Mesenteric fat pad (tissue), 1 donor: ENCODE data around the gene TNFRSF8. TPM values are rescaled to one million over a fixed set of nuclear protein-coding genes. Genes with fewer than 3 reads are reported as not detected.

Experiments used
- DNase-seq: peaks from one replicate; pipeline ENCODE4 v3.0.0-alpha.2; 2020; ENCODE audit warnings: low spot score
- total RNA-seq: library from RNA; stranded (reverse); fragmentation: NEBNext Ultra II Directional; extraction: Animal tissue kit (Norgen Biotek cat#: 25700); gene quantifications from one replicate; pipeline ENCODE4 v1.2.1, GENCODE V29; 2021
- donor health status: DM: yes; HTN: yes; CAD: no.

The TNFRSF8 gene
- total RNA-seq, 1 donor from 2014 or later: 2.1 TPM

DNA sequence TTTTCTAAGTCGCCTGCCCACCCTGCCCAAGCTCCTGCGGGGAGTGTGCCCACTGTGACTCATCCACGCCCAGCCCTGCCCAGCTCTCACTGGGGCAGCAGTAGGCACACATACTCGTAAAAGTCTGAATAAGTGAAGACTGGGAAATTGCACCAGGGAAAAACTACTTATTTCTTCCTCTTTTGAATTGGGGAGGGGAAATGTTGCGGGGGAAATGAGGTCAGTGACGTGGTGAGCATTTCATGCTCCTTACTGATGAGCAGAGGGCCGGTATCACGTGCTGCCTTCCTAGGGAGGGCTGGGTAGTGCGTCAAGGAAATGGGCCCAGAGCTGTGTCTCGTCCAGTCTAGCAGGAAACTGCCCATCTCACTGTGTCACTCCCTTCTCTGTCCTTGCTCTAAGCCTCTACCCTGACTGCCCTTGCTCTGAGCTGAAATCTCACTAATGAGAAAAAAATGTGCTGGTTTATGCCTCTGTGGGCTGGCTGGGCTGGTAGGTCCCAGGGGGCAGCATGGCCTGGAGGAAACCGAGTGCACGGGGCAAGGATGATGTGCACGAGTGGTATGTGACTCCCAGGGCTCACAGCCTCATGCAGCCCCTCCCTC, 90.2 kb downstream of the TNFRSF8 start:
- no peak for DNase-seq

DNA sequence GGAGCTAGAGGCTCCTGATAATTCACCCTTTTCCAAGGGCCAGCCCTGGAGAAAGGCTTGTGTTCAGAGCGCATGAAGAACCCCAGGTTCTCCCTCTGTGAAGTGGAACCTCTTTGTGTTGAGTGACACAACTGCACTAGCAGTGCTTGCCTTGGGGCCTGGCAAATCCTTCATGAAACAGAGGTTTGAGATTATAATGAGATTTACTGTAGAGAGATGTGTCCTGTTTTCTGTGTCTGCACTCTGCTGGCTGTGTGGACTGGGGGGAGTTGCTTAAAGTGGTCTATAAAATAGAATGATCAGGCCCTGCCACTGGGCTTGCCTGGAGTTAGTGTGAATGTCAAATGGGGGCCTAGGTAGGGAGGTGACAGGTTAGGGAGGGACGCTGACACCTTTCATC, 92.2 kb downstream of the TNFRSF8 start:
- DNase-seq: no peak

- no peak for DNase-seq
These were observed 94.5 kb downstream of the TNFRSF8 start for GRCh38 chr1:12157366-12158231.

GRCh38 chr1:12158357-12159092, 95.4 kb downstream of the TNFRSF8 start:
- DNase-seq: no peak

- no peak for DNase-seq
These were observed 96.7 kb downstream of the TNFRSF8 start for GRCh38 chr1:12159816-12160215.

DNA sequence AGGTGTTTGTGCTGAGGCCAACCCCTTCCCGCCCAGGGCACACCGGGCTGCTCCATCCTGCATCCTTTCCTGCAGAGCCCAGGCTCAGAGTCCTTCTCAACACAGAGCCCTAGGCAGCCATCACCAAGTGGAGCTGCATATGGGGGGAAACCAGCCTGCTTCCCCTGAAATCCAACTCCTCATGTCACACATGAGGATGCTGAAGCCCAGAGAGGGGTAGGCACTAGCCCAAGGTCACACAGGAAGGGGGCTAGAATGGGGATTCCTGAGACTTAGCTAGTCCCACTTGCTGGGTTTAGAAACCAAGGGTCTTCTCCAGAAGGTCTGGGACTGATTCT, 98.2 kb downstream of the TNFRSF8 start:
- no peak for DNase-seq

DNA sequence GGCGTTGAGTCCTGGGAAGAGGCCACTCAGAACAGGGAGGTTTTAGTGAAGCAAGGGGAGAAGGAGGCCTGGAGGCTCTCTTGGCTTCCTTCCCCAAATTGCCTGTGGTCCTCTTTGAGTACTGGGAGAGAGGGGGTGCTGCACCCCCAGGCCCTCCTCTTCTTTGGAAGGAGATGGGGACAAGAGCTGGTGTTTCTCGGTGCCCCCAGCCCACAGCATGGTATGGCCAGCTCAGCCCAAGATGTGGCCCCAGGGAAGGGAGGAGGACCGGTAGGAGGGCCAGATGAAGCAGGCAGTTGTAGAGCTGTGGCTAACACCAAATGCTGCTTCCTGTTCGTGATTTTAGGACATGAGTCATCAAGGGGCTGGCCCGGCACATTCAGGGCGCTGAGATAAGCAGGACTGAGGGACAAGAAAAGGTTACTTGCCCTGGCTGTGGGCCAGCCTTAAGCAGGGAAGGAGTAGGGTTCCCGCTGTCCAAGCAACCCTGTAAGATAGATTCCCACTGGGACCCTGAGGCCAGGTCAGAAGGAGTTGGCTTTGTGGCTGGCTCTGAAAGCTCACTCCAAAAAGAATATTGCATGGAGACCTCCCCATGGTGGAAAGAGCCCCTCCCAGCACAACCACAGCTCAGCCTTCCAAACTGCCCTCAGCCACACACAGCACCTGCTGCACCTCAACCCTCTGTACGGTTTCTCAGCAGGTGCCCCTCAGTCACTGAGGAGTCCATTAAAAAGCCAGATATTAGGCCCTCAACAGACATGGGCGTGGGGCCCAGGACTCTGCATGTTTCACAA, 98.8 kb downstream of the TNFRSF8 start:
- DNase-seq: no peak

DNA sequence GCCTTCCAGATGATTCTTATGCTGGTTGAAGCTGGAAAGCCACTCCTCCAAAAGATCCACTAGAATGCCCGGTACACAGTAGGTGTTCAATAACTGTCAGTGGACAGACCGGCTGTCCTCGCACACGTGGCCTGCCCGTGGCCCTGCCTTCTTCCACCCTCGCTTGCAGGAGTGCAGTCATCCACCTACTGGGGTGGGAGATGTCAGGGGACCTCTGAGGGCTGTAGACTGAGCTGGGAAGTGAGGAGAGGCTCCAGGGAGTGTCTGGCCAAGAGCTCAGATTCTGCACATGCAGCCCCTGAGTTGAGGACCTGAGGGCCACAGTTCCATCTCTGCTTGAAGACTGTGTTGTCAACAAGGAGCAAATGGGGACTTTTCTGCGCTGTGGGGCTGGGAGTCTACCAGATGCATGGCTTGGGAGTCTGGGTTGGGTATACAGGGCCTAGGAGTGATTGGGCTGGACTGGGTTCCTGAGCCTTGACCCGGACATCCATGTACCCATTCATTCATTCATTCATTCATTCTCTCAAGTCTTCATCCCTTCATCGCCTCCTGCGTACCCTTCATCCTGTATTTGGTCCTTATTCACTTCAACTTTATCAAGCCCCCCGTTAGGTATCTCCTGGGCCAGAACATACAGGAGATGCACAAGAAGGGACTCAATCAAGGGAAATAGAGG, 99.5 kb downstream of the TNFRSF8 start:
- DNase-seq: no peak

DNA sequence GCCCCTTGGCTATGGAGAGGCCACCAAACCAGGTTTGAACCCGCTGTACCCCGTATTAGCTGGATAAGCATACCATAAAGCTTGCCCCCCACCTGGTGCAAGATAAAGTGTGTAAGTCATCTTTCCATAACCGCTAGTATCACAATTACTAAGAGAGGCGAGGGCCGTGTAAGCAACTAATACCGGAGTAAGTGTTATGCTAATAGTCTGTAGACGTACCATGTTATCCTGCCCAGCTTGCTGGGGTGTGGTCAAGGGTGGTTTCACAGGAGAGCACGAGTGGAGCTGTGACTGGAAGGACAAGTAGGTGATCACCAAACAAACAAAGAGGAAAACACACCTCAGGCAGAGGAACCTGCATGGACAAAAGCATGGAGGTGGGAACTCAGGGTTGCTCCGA, 100.1 kb downstream of the TNFRSF8 start:
- DNase-seq: no peak

DNA sequence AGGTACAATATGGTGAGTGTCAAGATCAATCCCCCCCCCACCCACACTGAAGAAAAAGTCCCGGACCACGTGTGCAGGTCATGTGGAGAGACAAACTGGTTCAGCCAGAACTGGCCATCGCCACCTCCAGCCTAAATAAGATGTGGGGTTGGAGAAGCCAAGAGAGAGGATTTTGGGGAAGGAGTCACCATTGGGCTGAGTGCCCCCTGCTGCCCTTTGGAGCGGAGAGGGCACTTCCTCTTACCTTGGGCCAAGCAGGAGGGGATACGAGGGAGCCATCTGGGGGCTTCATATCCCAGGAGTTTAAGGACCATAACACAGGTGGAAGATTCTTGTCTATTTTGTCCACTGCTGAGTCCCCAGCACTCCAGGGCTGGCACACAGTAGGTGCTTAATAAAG, 101.1 kb downstream of the TNFRSF8 start:
- no peak for DNase-seq

GRCh38 chr1:12165342-12165741, 102.2 kb downstream of the TNFRSF8 start:
- no peak for DNase-seq

- no peak for DNase-seq
These were observed 103.9 kb downstream of the TNFRSF8 start, which contains the start of gene TNFRSF1B for GRCh38 chr1:12166834-12167492. TNFRSF1B (plus strand) TSS chr1:12166991; CDS start chr1:12167092, 101 bp downstream.

GRCh38 chr1:12167493-12168429, 104.7 kb downstream of the TNFRSF8 start:
- no peak for DNase-seq

GRCh38 chr1:12168451-12169160, 105.5 kb downstream of the TNFRSF8 start:
- DNase-seq: no peak

- no peak for DNase-seq
These were observed 106.5 kb downstream of the TNFRSF8 start for GRCh38 chr1:12169442-12170135.

GRCh38 chr1:12170263-12170671, 107.2 kb downstream of the TNFRSF8 start:
- DNase-seq: no peak

GRCh38 chr1:12171206-12172041, 108.3 kb downstream of the TNFRSF8 start:
- DNase-seq: no peak
